ENCODE measurements around the gene GLRX2.

GRCh38 chr1:193085263-193085662 lies 20.0 kb downstream of the GLRX2 start:
- TF ChIP-seq CTCF (conservative IDR thresholded peaks at IDR 0.05; ENCODE audit: low read length) (no peak), EZH2phosphoT487 (IDR thresholded peaks at IDR 0.05; ENCODE audit: borderline replicate concordance, low read depth, low read length) (no peak)

All from OCI-LY7 (cell line).